Activated naive CD4-positive, alpha-beta T cell treated with anti-CD3 and anti-CD28 coated beads, Interleukin-2, amount 10 ng/mL, durations not matched to agents 7 days and 5 days (primary cell): Measurements from ENCODE around the gene PIP5K1B.

ENCODE experiments used
- CTCF ChIA-PET: fragments of 350-600 bp; sonication (Branson Sonifier 250); formaldehyde crosslinking; loops from one replicate; lab custom pipeline; 2021; ENCODE audit warnings: antibody characterized with exemption; lab: Charles Lee
- DNase-seq: peaks from one replicate; pipeline ENCODE4 v3.0.0-alpha.2; 2020
- H3K27ac Mint-ChIP-seq: one replicate; pipeline ENCODE4 v1.8.0; 2021; ENCODE audit warnings: mild to moderate bottlenecking, moderate library complexity, mixed read lengths
- H3K27me3 Mint-ChIP-seq: one replicate; pipeline ENCODE4 v1.8.0; 2021; ENCODE audit warnings: mild to moderate bottlenecking, mixed read lengths
- H3K36me3 Mint-ChIP-seq: one replicate; pipeline ENCODE4 v1.8.0; 2021; ENCODE audit warnings: mixed read lengths
- H3K4me1 Mint-ChIP-seq: one replicate; pipeline ENCODE4 v1.8.0; 2021; ENCODE audit warnings: mixed read lengths
- H3K4me3 Mint-ChIP-seq: one replicate; pipeline ENCODE4 v1.8.0; 2021; ENCODE audit warnings: mild to moderate bottlenecking, moderate library complexity, mixed read lengths
- H3K9me3 Mint-ChIP-seq: one replicate; pipeline ENCODE4 v1.8.0; 2021; ENCODE audit warnings: mixed read lengths

The PIP5K1B gene

GRCh38 chr9:69028754-69029153, 323.7 kb downstream of the PIP5K1B start:
- CTCF ChIA-PET: interaction anchor here (0.6 to 2.3 kb wide), 12 partner anchors 9 to 448 kb away, joined by 3 to 9 read pairs (median 4); no protein-coding TSS in a partner anchor
- H3K36me3 Mint-ChIP-seq: peaks cover 15% of the 10 kb centered on the region
- peak overlapping the region; percentile 81 for H3K27ac Mint-ChIP-seq
- peaks cover 11% of the 10 kb centered on the region for H3K9me3 Mint-ChIP-seq
- peaks cover 21% of the 10 kb centered on the region for H3K27me3 Mint-ChIP-seq
- H3K4me3 Mint-ChIP-seq: peak overlapping the region; percentile 37
- DNase-seq: peak; percentile 83
- peaks cover 79% of the 10 kb centered on the region for H3K4me1 Mint-ChIP-seq

- Mint-ChIP-seq H3K36me3 (peaks cover 15% of the 10 kb centered on the region), H3K4me3 (no peak overlapping the region), H3K4me1 (peaks cover 77% of the 10 kb centered on the region), H3K27ac (peak overlapping the region; percentile 81), H3K27me3 (peaks cover 13% of the 10 kb centered on the region), H3K9me3 (peaks cover 11% of the 10 kb centered on the region)
- CTCF ChIA-PET: no interaction called here
- DNase-seq: no peak
These were observed 324.5 kb downstream of the PIP5K1B start for GRCh38 chr9:69029535-69029934.

- no peak overlapping the region for H3K27ac Mint-ChIP-seq
- H3K27me3 Mint-ChIP-seq: peaks cover 5% of the 10 kb centered on the region
- CTCF ChIA-PET: interaction anchor here (1.0 to 1.9 kb wide), 4 partner anchors 18 to 162 kb away, joined by 3 to 4 read pairs (median 3); no protein-coding TSS in a partner anchor
- no peak for DNase-seq
- H3K36me3 Mint-ChIP-seq: peaks cover 15% of the 10 kb centered on the region
- peaks cover 80% of the 10 kb centered on the region for H3K4me1 Mint-ChIP-seq
- H3K4me3 Mint-ChIP-seq: no peak overlapping the region
- peaks cover 11% of the 10 kb centered on the region for H3K9me3 Mint-ChIP-seq
These were observed 326.0 kb downstream of the PIP5K1B start for GRCh38 chr9:69030851-69031645.

GRCh38 chr9:69034071-69034470, 329.0 kb downstream of the PIP5K1B start:
- Mint-ChIP-seq H3K27ac (no peak overlapping the region), H3K9me3 (peaks cover 11% of the 10 kb centered on the region), H3K4me1 (peaks cover 66% of the 10 kb centered on the region), H3K27me3 (no peaks in the 10 kb centered on the region), H3K4me3 (peak overlapping the region; percentile 54), H3K36me3 (peaks cover 19% of the 10 kb centered on the region)
- no peak for DNase-seq
- CTCF ChIA-PET: interaction anchor here (0.8 to 2.7 kb wide), 6 partner anchors 9 to 707 kb away, joined by 3 to 10 read pairs (median 4); no protein-coding TSS in a partner anchor

- H3K27me3 Mint-ChIP-seq: no peaks in the 10 kb centered on the region
- peak within 1 kb of the TSS; percentile 93 for H3K4me3 Mint-ChIP-seq
- peaks cover 50% of the 10 kb centered on the region for H3K4me1 Mint-ChIP-seq
- H3K36me3 Mint-ChIP-seq: peaks cover 7% of the 10 kb centered on the region
- no peaks in the 10 kb centered on the region for H3K9me3 Mint-ChIP-seq
- peak within 1 kb of the TSS; percentile 88 for H3K27ac Mint-ChIP-seq
- peak; percentile 83 for DNase-seq
- CTCF ChIA-PET: interaction anchor here (0.6 to 2.7 kb wide), 19 partner anchors 9 to 455 kb away, joined by 3 to 32 read pairs (median 4); partner anchors contain the start of gene PIP5K1B
These were observed 330.6 kb downstream of the PIP5K1B start, which contains the start of gene FXN for GRCh38 chr9:69035438-69036308. Gene FXN (plus strand): TSS chr9:69035752. CDS start chr9:69035783, 31 bp downstream.

GRCh38 chr9:69036309-69036708, 331.3 kb downstream of the PIP5K1B start:
- peak; percentile 32 for DNase-seq
- Mint-ChIP-seq H3K27me3 (no peaks in the 10 kb centered on the region), H3K9me3 (no peaks in the 10 kb centered on the region)

GRCh38 chr9:69036799-69037198, 331.8 kb downstream of the PIP5K1B start:
- peaks cover 4% of the 10 kb centered on the region for H3K36me3 Mint-ChIP-seq
- no peaks in the 10 kb centered on the region for H3K9me3 Mint-ChIP-seq
- H3K27me3 Mint-ChIP-seq: no peaks in the 10 kb centered on the region
- H3K4me3 Mint-ChIP-seq: peak overlapping the region; percentile 93
- H3K4me1 Mint-ChIP-seq: peaks cover 40% of the 10 kb centered on the region
- no peak for DNase-seq
- CTCF ChIA-PET: interaction anchor here (0.7 to 2.7 kb wide), 7 partner anchors 9 to 165 kb away, joined by 3 to 32 read pairs (median 4); no protein-coding TSS in a partner anchor
- no peak overlapping the region for H3K27ac Mint-ChIP-seq

More at GRCh38 chr9:69036309-69036708, 331.3 kb downstream of the PIP5K1B start:
- H3K36me3 Mint-ChIP-seq: peaks cover 4% of the 10 kb centered on the region
- peak overlapping the region; percentile 88 for H3K27ac Mint-ChIP-seq
- CTCF ChIA-PET: interaction anchor here (0.6 to 2.7 kb wide), 11 partner anchors 9 to 456 kb away, joined by 3 to 32 read pairs (median 4); no protein-coding TSS in a partner anchor
- peaks cover 44% of the 10 kb centered on the region for H3K4me1 Mint-ChIP-seq
- peak overlapping the region; percentile 93 for H3K4me3 Mint-ChIP-seq

- Mint-ChIP-seq H3K9me3 (no peaks in the 10 kb centered on the region), H3K4me3 (no peak overlapping the region), H3K4me1 (peaks cover 35% of the 10 kb centered on the region), H3K27me3 (no peaks in the 10 kb centered on the region), H3K27ac (no peak overlapping the region), H3K36me3 (peaks cover 16% of the 10 kb centered on the region)
- CTCF ChIA-PET: no interaction called here
- DNase-seq: no peak
These were observed 335.6 kb downstream of the PIP5K1B start for GRCh38 chr9:69040646-69041045.

- no peaks in the 10 kb centered on the region for H3K9me3 Mint-ChIP-seq
- H3K36me3 Mint-ChIP-seq: peaks cover 27% of the 10 kb centered on the region
- CTCF ChIA-PET: interaction anchor here (3.6 to 3.9 kb wide), 2 partner anchors 9 kb away, joined by 10 to 15 read pairs; partner anchors contain the start of gene FXN
- H3K27ac Mint-ChIP-seq: peak overlapping the region; percentile 66
- H3K4me3 Mint-ChIP-seq: no peak overlapping the region
- H3K27me3 Mint-ChIP-seq: no peaks in the 10 kb centered on the region
- H3K4me1 Mint-ChIP-seq: peaks cover 22% of the 10 kb centered on the region
- peak; percentile 25 for DNase-seq
These were observed 339.5 kb downstream of the PIP5K1B start for GRCh38 chr9:69044240-69045219.

GRCh38 chr9:69045821-69046220, 340.8 kb downstream of the PIP5K1B start:
- Mint-ChIP-seq H3K9me3 (no peaks in the 10 kb centered on the region), H3K36me3 (peaks cover 33% of the 10 kb centered on the region), H3K27ac (no peak overlapping the region), H3K4me1 (peaks cover 22% of the 10 kb centered on the region), H3K4me3 (no peak overlapping the region), H3K27me3 (no peaks in the 10 kb centered on the region)
- no peak for DNase-seq
- CTCF ChIA-PET: interaction anchor here (0.7 to 3.9 kb wide), 5 partner anchors 8 to 178 kb away, joined by 3 to 15 read pairs (median 3); partner anchors contain the start of gene FXN

GRCh38 chr9:69046723-69047122, 341.7 kb downstream of the PIP5K1B start:
- no peak overlapping the region for H3K4me3 Mint-ChIP-seq
- no peak overlapping the region for H3K27ac Mint-ChIP-seq
- H3K4me1 Mint-ChIP-seq: peaks cover 22% of the 10 kb centered on the region
- no peaks in the 10 kb centered on the region for H3K27me3 Mint-ChIP-seq
- peaks cover 33% of the 10 kb centered on the region for H3K36me3 Mint-ChIP-seq
- no peak for DNase-seq
- H3K9me3 Mint-ChIP-seq: no peaks in the 10 kb centered on the region
- CTCF ChIA-PET: interaction anchor here (1.2 to 3.6 kb wide), 3 partner anchors 11 to 147 kb away, joined by 3 to 10 read pairs (median 4); partner anchors contain the start of gene FXN

GRCh38 chr9:69047371-69047770, 342.3 kb downstream of the PIP5K1B start:
- H3K36me3 Mint-ChIP-seq: peaks cover 31% of the 10 kb centered on the region
- no peak overlapping the region for H3K27ac Mint-ChIP-seq
- H3K4me1 Mint-ChIP-seq: peaks cover 22% of the 10 kb centered on the region
- CTCF ChIA-PET: interaction anchor here (0.7 to 3.6 kb wide), 4 partner anchors 12 to 464 kb away, joined by 3 to 10 read pairs (median 4); partner anchors contain the start of gene FXN
- no peak for DNase-seq
- H3K27me3 Mint-ChIP-seq: no peaks in the 10 kb centered on the region
- no peaks in the 10 kb centered on the region for H3K9me3 Mint-ChIP-seq
- H3K4me3 Mint-ChIP-seq: no peak overlapping the region
